Transverse colon (tissue), 4 donors: ENCODE results near the gene MCOLN2.

ENCODE experiments used
- CTCF ChIP-seq, 5 experiments: fragments of 200-600 bp in 3 of 5; fragments of 450-650 bp in 2 of 5; sonication (generic) in 3 of 5; IDR thresholded peaks; 1 replicate in 2 of 5; 2 replicates in 3 of 5; pipeline ENCODE4 v1.5.1; 2016 to 2017; ENCODE audit warnings: antibody characterized with exemption in 5 of 5, inconsistent platforms in 3 of 5, mild to moderate bottlenecking in 2 of 5, moderate library complexity in 1 of 5
- POLR2A ChIP-seq: fragments of 450-650 bp; IDR thresholded peaks from one replicate; pipeline ENCODE4 v1.6.1; 2016; ENCODE audit warnings: antibody characterized with exemption, mild to moderate bottlenecking, moderate library complexity
- POLR2AphosphoS5 ChIP-seq, 3 donors: sonication (generic); formaldehyde crosslinking; IDR thresholded peaks; one replicate each; pipeline ENCODE4 v1.6.1; 2016; ENCODE audit warnings: antibody characterized with exemption in 3 of 3

GRCh38 chr1:85022700-85023099 lies 25.8 kb upstream of the MCOLN2 start:
- TF ChIP-seq POLR2A (no peak), POLR2AphosphoS5 (IDR thresholded peaks at IDR 0.05) (no peak), CTCF (IDR thresholded peaks at IDR 0.05) (no peak)
